ENCODE measurements around the gene NCOA1.

DNA sequence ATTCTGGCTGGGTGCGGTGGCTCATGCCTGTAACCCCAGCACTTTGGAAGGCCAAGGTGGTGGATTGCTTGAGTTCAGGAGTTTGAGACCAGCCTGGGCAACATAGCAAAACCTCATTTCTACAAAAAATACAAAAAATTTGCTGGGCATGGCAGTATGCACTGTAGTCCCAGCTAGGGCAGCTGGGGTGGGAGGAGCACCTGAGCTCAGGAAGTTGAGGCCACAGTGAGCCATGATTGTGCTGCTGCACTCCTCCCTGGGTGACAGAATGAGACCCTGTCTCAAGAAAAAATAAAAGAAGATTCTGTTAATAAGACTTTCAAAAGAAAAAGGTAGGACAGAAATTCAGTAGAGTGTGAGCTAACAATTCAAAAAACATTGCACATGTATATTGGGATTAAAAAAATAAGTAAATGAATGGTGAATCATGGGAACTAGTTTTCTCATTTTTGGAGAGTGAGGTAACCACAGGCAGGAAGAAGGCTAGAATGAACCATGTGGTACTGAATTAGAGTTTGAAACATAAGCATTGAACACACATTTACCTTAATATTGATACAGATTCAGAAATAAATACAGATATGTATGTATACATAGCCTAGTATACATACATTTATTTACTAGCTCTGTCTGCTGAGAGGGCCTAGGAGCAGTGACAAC is 53.5 kb downstream of the NCOA1 start:
- TF ChIP-seq, protein P1, sequence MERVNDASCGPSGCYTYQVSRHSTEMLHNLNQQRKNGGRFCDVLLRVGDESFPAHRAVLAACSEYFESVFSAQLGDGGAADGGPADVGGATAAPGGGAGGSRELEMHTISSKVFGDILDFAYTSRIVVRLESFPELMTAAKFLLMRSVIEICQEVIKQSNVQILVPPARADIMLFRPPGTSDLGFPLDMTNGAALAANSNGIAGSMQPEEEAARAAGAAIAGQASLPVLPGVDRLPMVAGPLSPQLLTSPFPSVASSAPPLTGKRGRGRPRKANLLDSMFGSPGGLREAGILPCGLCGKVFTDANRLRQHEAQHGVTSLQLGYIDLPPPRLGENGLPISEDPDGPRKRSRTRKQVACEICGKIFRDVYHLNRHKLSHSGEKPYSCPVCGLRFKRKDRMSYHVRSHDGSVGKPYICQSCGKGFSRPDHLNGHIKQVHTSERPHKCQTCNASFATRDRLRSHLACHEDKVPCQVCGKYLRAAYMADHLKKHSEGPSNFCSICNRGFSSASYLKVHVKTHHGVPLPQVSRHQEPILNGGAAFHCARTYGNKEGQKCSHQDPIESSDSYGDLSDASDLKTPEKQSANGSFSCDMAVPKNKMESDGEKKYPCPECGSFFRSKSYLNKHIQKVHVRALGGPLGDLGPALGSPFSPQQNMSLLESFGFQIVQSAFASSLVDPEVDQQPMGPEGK (CRISPR knock-in tag; IDR thresholded peaks at IDR 0.05; ENCODE audit: borderline replicate concordance), result no peak
- TF ChIP-seq, protein P2, sequence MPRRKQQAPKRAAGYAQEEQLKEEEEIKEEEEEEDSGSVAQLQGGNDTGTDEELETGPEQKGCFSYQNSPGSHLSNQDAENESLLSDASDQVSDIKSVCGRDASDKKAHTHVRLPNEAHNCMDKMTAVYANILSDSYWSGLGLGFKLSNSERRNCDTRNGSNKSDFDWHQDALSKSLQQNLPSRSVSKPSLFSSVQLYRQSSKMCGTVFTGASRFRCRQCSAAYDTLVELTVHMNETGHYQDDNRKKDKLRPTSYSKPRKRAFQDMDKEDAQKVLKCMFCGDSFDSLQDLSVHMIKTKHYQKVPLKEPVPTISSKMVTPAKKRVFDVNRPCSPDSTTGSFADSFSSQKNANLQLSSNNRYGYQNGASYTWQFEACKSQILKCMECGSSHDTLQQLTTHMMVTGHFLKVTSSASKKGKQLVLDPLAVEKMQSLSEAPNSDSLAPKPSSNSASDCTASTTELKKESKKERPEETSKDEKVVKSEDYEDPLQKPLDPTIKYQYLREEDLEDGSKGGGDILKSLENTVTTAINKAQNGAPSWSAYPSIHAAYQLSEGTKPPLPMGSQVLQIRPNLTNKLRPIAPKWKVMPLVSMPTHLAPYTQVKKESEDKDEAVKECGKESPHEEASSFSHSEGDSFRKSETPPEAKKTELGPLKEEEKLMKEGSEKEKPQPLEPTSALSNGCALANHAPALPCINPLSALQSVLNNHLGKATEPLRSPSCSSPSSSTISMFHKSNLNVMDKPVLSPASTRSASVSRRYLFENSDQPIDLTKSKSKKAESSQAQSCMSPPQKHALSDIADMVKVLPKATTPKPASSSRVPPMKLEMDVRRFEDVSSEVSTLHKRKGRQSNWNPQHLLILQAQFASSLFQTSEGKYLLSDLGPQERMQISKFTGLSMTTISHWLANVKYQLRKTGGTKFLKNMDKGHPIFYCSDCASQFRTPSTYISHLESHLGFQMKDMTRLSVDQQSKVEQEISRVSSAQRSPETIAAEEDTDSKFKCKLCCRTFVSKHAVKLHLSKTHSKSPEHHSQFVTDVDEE (CRISPR knock-in tag; IDR thresholded peaks at IDR 0.05), result no peak
- TF ChIP-seq ZFP3 (CRISPR knock-in tag; IDR thresholded peaks at IDR 0.05) (no peak), RARB (CRISPR knock-in tag; IDR thresholded peaks at IDR 0.05) (no peak), CREB5 (CRISPR knock-in tag; IDR thresholded peaks at IDR 0.05; ENCODE audit: low read depth) (no peak), TOX (CRISPR knock-in tag; IDR thresholded peaks at IDR 0.05; ENCODE audit: borderline replicate concordance) (no peak), ZNF565 (CRISPR knock-in tag; conservative IDR thresholded peaks at IDR 0.05; ENCODE audit: low read depth) (no peak), GLIS3 (CRISPR knock-in tag; IDR thresholded peaks at IDR 0.05) (no peak), ZC3H10 (CRISPR knock-in tag; IDR thresholded peaks at IDR 0.05) (no peak), SNAI2 (CRISPR knock-in tag; IDR thresholded peaks at IDR 0.05) (no peak), ZNF8 (CRISPR knock-in tag; IDR thresholded peaks at IDR 0.05) (no peak), ZNF70 (CRISPR knock-in tag; IDR thresholded peaks at IDR 0.05) (no peak)
- TF ChIP-seq, protein P3, sequence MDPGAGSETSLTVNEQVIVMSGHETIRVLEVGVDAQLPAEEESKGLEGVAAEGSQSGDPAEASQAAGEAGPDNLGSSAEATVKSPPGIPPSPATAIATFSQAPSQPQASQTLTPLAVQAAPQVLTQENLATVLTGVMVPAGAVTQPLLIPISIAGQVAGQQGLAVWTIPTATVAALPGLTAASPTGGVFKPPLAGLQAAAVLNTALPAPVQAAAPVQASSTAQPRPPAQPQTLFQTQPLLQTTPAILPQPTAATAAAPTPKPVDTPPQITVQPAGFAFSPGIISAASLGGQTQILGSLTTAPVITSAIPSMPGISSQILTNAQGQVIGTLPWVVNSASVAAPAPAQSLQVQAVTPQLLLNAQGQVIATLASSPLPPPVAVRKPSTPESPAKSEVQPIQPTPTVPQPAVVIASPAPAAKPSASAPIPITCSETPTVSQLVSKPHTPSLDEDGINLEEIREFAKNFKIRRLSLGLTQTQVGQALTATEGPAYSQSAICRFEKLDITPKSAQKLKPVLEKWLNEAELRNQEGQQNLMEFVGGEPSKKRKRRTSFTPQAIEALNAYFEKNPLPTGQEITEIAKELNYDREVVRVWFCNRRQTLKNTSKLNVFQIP (CRISPR knock-in tag; IDR thresholded peaks at IDR 0.05; ENCODE audit: borderline replicate concordance, low read depth), result no peak
- TF ChIP-seq, protein P4, sequence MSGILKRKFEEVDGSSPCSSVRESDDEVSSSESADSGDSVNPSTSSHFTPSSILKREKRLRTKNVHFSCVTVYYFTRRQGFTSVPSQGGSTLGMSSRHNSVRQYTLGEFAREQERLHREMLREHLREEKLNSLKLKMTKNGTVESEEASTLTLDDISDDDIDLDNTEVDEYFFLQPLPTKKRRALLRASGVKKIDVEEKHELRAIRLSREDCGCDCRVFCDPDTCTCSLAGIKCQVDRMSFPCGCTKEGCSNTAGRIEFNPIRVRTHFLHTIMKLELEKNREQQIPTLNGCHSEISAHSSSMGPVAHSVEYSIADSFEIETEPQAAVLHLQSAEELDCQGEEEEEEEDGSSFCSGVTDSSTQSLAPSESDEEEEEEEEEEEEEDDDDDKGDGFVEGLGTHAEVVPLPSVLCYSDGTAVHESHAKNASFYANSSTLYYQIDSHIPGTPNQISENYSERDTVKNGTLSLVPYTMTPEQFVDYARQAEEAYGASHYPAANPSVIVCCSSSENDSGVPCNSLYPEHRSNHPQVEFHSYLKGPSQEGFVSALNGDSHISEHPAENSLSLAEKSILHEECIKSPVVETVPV (CRISPR knock-in tag; IDR thresholded peaks at IDR 0.05), result no peak

All from SK-N-SH treated with all-trans-retinoic acid at 6 μM for 48 hours (cell line).